ENCODE measurements around the gene IL16. TPM values are rescaled to one million over a fixed set of nuclear protein-coding genes. Genes with fewer than 3 reads are reported as not detected.

The IL16 gene
- total and polyA plus RNA-seq, 10 donors, result 93.9 to 159 (median 128) TPM

DNA sequence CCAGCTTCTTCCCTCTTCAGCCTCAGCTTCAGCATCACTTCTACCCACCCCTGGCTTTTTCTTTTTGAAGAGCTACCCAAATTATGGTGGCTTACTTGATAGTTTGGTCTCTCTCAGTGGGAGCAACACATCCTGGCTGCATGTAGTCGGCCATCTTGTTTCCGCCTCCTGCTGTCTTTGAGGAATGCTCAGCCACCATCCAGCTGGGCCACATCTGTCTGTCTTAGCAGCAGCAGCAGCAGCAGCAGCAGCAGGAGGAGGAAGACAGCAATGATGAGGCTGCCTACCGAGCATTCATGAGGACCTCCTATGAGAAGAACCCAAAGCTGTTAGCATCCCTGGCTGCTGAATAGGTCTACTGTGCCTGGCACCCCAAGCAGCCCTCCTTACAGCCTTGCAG lies 19.7 kb downstream of the IL16 start:
- Histone ChIP-seq H3K9me3 (peaks cover 3 to 28% (median 17%) of the 10 kb centered on the region in 8 donors), H3K27ac (no peak overlapping the region), H3K36me3 (no peaks in the 10 kb centered on the region), H3K4me3 (no peak overlapping the region), H3K4me1 (peaks cover 0 to 6% (median 0%) of the 10 kb centered on the region in 6 donors), H3K27me3 (replicated peaks in 1 of 7) (peaks cover 0 to 14% (median 0%) of the 10 kb centered on the region in 7 donors)
- 75 to 87% (median 83%) methylated on average over 3 of the region's 3 CpGs for WGBS, 5 donors
- no peak for DNase-seq
- TF ChIP-seq POLR2AphosphoS5 (IDR thresholded peaks at IDR 0.05), result no peak
- no peak for TF ChIP-seq POLR2A (IDR thresholded peaks at IDR 0.05)
- no peak for TF ChIP-seq CTCF (IDR thresholded peaks at IDR 0.05 in 8 of 11, conservative IDR thresholded peaks at IDR 0.05 in 3 of 11)
- intact Hi-C loops (cut with DNase I; ENCODE audit: low total_unique reads), result no loop called here

- 42 to 61% (median 52%) methylated on average over 1 of the region's 1 CpG for WGBS, 5 donors
- no peak overlapping the region for H3K27ac ChIP-seq
- H3K36me3 ChIP-seq, result no peaks in the 10 kb centered on the region
- H3K4me1 ChIP-seq, result peaks cover 0 to 15% (median 0%) of the 10 kb centered on the region in 6 donors
- DNase-seq, result no peak
- no peaks in the 10 kb centered on the region for H3K9me3 ChIP-seq
- peaks cover 0 to 3% (median 0%) of the 10 kb centered on the region in 7 donors for H3K27me3 ChIP-seq (replicated peaks in 1 of 7)
- intact Hi-C loops (cut with DNase I; ENCODE audit: low total_unique reads), result no loop called here
- no peak for TF ChIP-seq CTCF (IDR thresholded peaks at IDR 0.05 in 8 of 11, conservative IDR thresholded peaks at IDR 0.05 in 3 of 11)
- no peak for TF ChIP-seq POLR2A (IDR thresholded peaks at IDR 0.05)
- TF ChIP-seq POLR2AphosphoS5 (IDR thresholded peaks at IDR 0.05), result no peak
- no peak overlapping the region for H3K4me3 ChIP-seq
Measured at GRCh38 chr15:81221449-81221848, 24.8 kb downstream of the IL16 start.

- Histone ChIP-seq H3K36me3 (no peaks in the 10 kb centered on the region), H3K4me1 (peaks cover 0 to 15% (median 0%) of the 10 kb centered on the region in 6 donors), H3K27ac (no peak overlapping the region), H3K27me3 (replicated peaks in 1 of 7) (no peaks in the 10 kb centered on the region), H3K9me3 (no peaks in the 10 kb centered on the region), H3K4me3 (no peak overlapping the region)
- DNase-seq, result no peak
- intact Hi-C loops (cut with DNase I; ENCODE audit: low total_unique reads), result no loop called here
- TF ChIP-seq POLR2A (IDR thresholded peaks at IDR 0.05), result no peak
- no peak for TF ChIP-seq CTCF (IDR thresholded peaks at IDR 0.05 in 8 of 11, conservative IDR thresholded peaks at IDR 0.05 in 3 of 11)
- no peak for TF ChIP-seq POLR2AphosphoS5 (IDR thresholded peaks at IDR 0.05)
- 77 to 90% (median 87%) methylated on average over 3 of the region's 3 CpGs for WGBS, 5 donors
Measured at GRCh38 chr15:81222007-81222406, 25.3 kb downstream of the IL16 start.

DNA sequence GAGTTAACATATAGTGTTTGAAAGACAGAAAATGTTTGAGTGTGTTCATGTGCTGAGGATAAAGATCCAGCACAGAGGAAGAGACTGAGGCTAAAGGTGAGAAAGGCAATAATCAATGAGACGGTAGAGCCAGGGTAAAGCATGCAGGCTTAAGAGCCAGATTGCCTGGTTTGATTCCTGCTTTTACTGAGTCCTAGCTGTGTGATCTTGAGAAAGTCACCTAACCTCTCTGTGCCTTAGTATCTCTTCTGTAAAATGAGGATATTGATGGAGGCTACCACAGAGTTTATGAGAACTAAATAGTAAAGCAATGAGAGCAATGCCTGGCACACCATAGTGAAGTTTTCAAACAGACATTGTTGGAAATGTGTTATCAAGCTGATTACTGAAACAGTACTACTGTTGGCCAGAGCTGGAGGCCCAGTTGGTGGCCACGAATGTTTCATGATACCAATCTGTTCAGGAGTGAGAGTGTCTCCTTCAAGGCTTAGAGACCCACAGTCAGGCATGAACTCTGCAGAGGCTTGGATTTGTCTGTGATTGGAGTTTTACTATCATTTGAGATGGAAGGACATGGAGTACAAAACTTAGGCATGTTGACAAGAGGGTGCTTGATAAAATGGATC lies 26.8 kb downstream of the IL16 start:
- Histone ChIP-seq H3K9me3 (no peaks in the 10 kb centered on the region), H3K4me3 (no peak overlapping the region), H3K27me3 (replicated peaks in 1 of 7) (no peaks in the 10 kb centered on the region), H3K4me1 (peaks cover 0 to 15% (median 0%) of the 10 kb centered on the region in 6 donors), H3K27ac (no peak overlapping the region), H3K36me3 (no peaks in the 10 kb centered on the region)
- intact Hi-C loops (cut with DNase I; ENCODE audit: low total_unique reads), result no loop called here
- 72 to 90% (median 80%) methylated on average over 2 of the region's 2 CpGs for WGBS, 5 donors
- no peak for TF ChIP-seq CTCF (IDR thresholded peaks at IDR 0.05 in 8 of 11, conservative IDR thresholded peaks at IDR 0.05 in 3 of 11)
- TF ChIP-seq POLR2AphosphoS5 (IDR thresholded peaks at IDR 0.05), result no peak
- no peak for TF ChIP-seq POLR2A (IDR thresholded peaks at IDR 0.05)
- no peak for DNase-seq
